Measurements from ENCODE around the gene MAFG. TPM values are rescaled to one million over a fixed set of nuclear protein-coding genes. Genes with fewer than 3 reads are reported as not detected.

MAFG gene
- total and polyA plus RNA-seq, 9 of the 15 experiments (the other 6 are each of a cell fraction or from before 2014, with no cell fraction given), result 1.1 to 58.1 (median 24.9) TPM

GRCh38 chr17:81869221-81870130 lies 58.1 kb downstream of the MAFG start (continued):
- peak; percentile 67 for TF ChIP-seq ARID4B (CRISPR knock-in tag; IDR thresholded peaks at IDR 0.05)
- TF ChIP-seq DACH1 (IDR thresholded peaks at IDR 0.05; ENCODE audit: partially characterized antibody), result peak; percentile 8
- 0 out of 2 replicates have a peak, but pooled peaks have one; percentile 58 for TF ChIP-seq TOE1 (IDR thresholded peaks at IDR 0.05; ENCODE audit: borderline replicate concordance)
- TF ChIP-seq TOE1 (CRISPR knock-in tag; IDR thresholded peaks at IDR 0.05; ENCODE audit: borderline replicate concordance, low read depth), result no peak
- TF ChIP-seq SP2 (IDR thresholded peaks at IDR 0.05; ENCODE audit: extremely low read depth, low read depth, low read length, poor library complexity, severe bottlenecking), result no peak
- peak; percentile 40; the same call in 1 of the 2 replicates for TF ChIP-seq SP1 (CRISPR knock-in tag; IDR thresholded peaks at IDR 0.05)
- peak; percentile 70 for TF ChIP-seq RBFOX2 (IDR thresholded peaks at IDR 0.05; ENCODE audit: low read depth, low read length)
- peak; percentile 41; the same call in 1 of the 2 replicates for TF ChIP-seq L3MBTL2 (IDR thresholded peaks at IDR 0.05)
- TF ChIP-seq TAL1 (IDR thresholded peaks at IDR 0.05), result no peak
- peak; percentile 18 to 60; a peak in 3 of 4 replicates for TF ChIP-seq RAD21 (CRISPR knock-in tag; conservative IDR thresholded peaks at IDR 0.05 in 1 of 2, IDR thresholded peaks at IDR 0.05 in 1 of 2)
- TF ChIP-seq HCFC1 (IDR thresholded peaks at IDR 0.05; ENCODE audit: low read depth, low read length), result 0 out of 2 replicates have a peak, but pooled peaks have one; percentile 11
- TF ChIP-seq CTBP1 (IDR thresholded peaks at IDR 0.05; ENCODE audit: borderline replicate concordance), result 0 out of 2 replicates have a peak, but pooled peaks have one; percentile 30
- peak; percentile 21 for TF ChIP-seq HNRNPLL (IDR thresholded peaks at IDR 0.05; ENCODE audit: low read depth, low read length, poor library complexity, severe bottlenecking)
- no peak for TF ChIP-seq STAT6 (CRISPR knock-in tag; IDR thresholded peaks at IDR 0.05)
- TF ChIP-seq MAZ (CRISPR knock-in tag; conservative IDR thresholded peaks at IDR 0.05 in 1 of 2, IDR thresholded peaks at IDR 0.05 in 1 of 2), result peak; percentile 13 to 60; a peak in 2 of 4 replicates
